ENCODE measurements around the gene AMBP. TPM values are rescaled to one million over a fixed set of nuclear protein-coding genes. Genes with fewer than 3 reads are reported as not detected.

Gene AMBP
- total and polyA plus RNA-seq, 2 of the 13 experiments (the other 11 are each of a cell fraction or from before 2014, with no cell fraction given): 1,510 to 2,580 TPM

GRCh38 chr9:114117614-114117995, 39.5 kb upstream of the AMBP start (continued):
- TF ChIP-seq ZBTB14 (CRISPR knock-in tag; IDR thresholded peaks at IDR 0.05): no peak
- TF ChIP-seq SMAD1 (CRISPR knock-in tag; IDR thresholded peaks at IDR 0.05; ENCODE audit: borderline replicate concordance, low read depth): 0 out of 2 replicates have a peak, but pooled peaks have one; percentile 4
- 0 out of 2 replicates have a peak, but pooled peaks have one; percentile 9 for TF ChIP-seq YEATS4 (CRISPR knock-in tag; IDR thresholded peaks at IDR 0.05; ENCODE audit: borderline replicate concordance)
- TF ChIP-seq ZNF30 (CRISPR knock-in tag; IDR thresholded peaks at IDR 0.05): no peak
- TF ChIP-seq MAFK (conservative IDR thresholded peaks at IDR 0.05 in 1 of 2, IDR thresholded peaks at IDR 0.05 in 1 of 2; ENCODE audit: low read length in 2 of 2): peak; percentile 43 to 50
- no peak for TF ChIP-seq NCOA2 (CRISPR knock-in tag; IDR thresholded peaks at IDR 0.05)
- no peak for TF ChIP-seq POGZ (CRISPR knock-in tag; IDR thresholded peaks at IDR 0.05)
- no peak for TF ChIP-seq DR1 (CRISPR knock-in tag; IDR thresholded peaks at IDR 0.05)
- TF ChIP-seq BRD4 (CRISPR knock-in tag; IDR thresholded peaks at IDR 0.05): no peak
- no peak for TF ChIP-seq TBX3 (IDR thresholded peaks at IDR 0.05; ENCODE audit: borderline replicate concordance)
- TF ChIP-seq, protein P1, sequence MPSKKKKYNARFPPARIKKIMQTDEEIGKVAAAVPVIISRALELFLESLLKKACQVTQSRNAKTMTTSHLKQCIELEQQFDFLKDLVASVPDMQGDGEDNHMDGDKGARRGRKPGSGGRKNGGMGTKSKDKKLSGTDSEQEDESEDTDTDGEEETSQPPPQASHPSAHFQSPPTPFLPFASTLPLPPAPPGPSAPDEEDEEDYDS (CRISPR knock-in tag; IDR thresholded peaks at IDR 0.05): 0 out of 2 replicates have a peak, but pooled peaks have one; percentile 23
- TF ChIP-seq TGIF2 (CRISPR knock-in tag; IDR thresholded peaks at IDR 0.05): no peak; the same call in 1 of the 2 replicates
- TF ChIP-seq FOSL1 (CRISPR knock-in tag; IDR thresholded peaks at IDR 0.05; ENCODE audit: borderline replicate concordance): no peak
- no peak for TF ChIP-seq KMT2A (CRISPR knock-in tag; IDR thresholded peaks at IDR 0.05)
- no peak for TF ChIP-seq MTF2 (CRISPR knock-in tag; IDR thresholded peaks at IDR 0.05; ENCODE audit: borderline replicate concordance)
- TF ChIP-seq, protein P2, sequence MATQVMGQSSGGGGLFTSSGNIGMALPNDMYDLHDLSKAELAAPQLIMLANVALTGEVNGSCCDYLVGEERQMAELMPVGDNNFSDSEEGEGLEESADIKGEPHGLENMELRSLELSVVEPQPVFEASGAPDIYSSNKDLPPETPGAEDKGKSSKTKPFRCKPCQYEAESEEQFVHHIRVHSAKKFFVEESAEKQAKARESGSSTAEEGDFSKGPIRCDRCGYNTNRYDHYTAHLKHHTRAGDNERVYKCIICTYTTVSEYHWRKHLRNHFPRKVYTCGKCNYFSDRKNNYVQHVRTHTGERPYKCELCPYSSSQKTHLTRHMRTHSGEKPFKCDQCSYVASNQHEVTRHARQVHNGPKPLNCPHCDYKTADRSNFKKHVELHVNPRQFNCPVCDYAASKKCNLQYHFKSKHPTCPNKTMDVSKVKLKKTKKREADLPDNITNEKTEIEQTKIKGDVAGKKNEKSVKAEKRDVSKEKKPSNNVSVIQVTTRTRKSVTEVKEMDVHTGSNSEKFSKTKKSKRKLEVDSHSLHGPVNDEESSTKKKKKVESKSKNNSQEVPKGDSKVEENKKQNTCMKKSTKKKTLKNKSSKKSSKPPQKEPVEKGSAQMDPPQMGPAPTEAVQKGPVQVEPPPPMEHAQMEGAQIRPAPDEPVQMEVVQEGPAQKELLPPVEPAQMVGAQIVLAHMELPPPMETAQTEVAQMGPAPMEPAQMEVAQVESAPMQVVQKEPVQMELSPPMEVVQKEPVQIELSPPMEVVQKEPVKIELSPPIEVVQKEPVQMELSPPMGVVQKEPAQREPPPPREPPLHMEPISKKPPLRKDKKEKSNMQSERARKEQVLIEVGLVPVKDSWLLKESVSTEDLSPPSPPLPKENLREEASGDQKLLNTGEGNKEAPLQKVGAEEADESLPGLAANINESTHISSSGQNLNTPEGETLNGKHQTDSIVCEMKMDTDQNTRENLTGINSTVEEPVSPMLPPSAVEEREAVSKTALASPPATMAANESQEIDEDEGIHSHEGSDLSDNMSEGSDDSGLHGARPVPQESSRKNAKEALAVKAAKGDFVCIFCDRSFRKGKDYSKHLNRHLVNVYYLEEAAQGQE (IDR thresholded peaks at IDR 0.05; ENCODE audit: borderline replicate concordance in 1 of 2, low read depth in 1 of 2, low read length in 2 of 2): no peak
- TF ChIP-seq HMG20B (CRISPR knock-in tag; conservative IDR thresholded peaks at IDR 0.05): 0 out of 2 replicates have a peak, but pooled peaks have one; percentile 19
- no peak for TF ChIP-seq GABPA (IDR thresholded peaks at IDR 0.05; ENCODE audit: low read depth, low read length)
- no peak for TF ChIP-seq GABPA (CRISPR knock-in tag; IDR thresholded peaks at IDR 0.05; ENCODE audit: low read depth)
- TF ChIP-seq CREM (IDR thresholded peaks at IDR 0.05): no peak
- no peak for TF ChIP-seq CREM (CRISPR knock-in tag; IDR thresholded peaks at IDR 0.05)
- TF ChIP-seq ZBTB20 (CRISPR knock-in tag; IDR thresholded peaks at IDR 0.05; ENCODE audit: borderline replicate concordance, low read depth): no peak
- TF ChIP-seq ZNF567 (CRISPR knock-in tag; IDR thresholded peaks at IDR 0.05; ENCODE audit: borderline replicate concordance): no peak
- TF ChIP-seq ERF (CRISPR knock-in tag; IDR thresholded peaks at IDR 0.05): no peak; the same call in 1 of the 2 replicates
- TF ChIP-seq ZNF572 (CRISPR knock-in tag; IDR thresholded peaks at IDR 0.05): no peak
- TF ChIP-seq THAP7 (CRISPR knock-in tag; IDR thresholded peaks at IDR 0.05): no peak
- no peak for TF ChIP-seq ZNF329 (CRISPR knock-in tag; IDR thresholded peaks at IDR 0.05; ENCODE audit: low read depth)
